ENCODE data around the gene ART5. TPM values are rescaled to one million over a fixed set of nuclear protein-coding genes. Genes with fewer than 3 reads are reported as not detected.
"Not testable (repeated sequence)": the region's sequence is repeated elsewhere in the genome, so short reads cannot be mapped to it uniquely, and the experiment has no call there.

The ART5 gene
- total RNA-seq, 1 donor from 2014 or later, result 0.54 TPM

- no peaks in the 10 kb centered on the region for H3K27me3 ChIP-seq (ENCODE audit: control insufficient read depth, insufficient read depth, low read length)
- H3K4me3 ChIP-seq (ENCODE audit: low read depth, low read length), result no peak overlapping the region
- no peaks in the 10 kb centered on the region for H3K36me3 ChIP-seq (ENCODE audit: control insufficient read depth, insufficient read depth, low read length)
- TF ChIP-seq CTCF (IDR thresholded peaks at IDR 0.05; ENCODE audit: insufficient read depth, low read length, poor library complexity, severe bottlenecking), result no peak
- DNase-seq (ENCODE audit: low read depth), result no peak
These were observed 36.5 kb downstream of the ART5 start for GRCh38 chr11:3605283-3605662.

DNA sequence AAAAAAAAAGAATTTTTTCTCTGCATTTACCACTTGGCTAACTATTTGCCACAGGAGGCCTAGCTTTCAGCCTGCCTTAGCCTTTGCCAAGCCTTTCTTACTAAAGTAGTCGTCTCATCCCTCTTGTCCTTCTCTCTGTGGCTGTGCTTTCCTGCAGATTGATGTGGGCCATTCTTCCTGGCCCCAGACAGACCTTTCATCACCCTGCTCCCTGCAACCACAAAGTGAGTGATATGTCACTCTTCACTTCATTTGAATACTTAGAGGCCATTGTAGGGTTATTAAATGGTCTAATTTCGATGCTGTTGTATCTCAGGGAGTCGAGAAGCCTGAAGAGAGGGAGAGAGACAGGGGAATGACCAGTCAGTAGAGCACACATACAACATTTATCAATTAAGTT, 37.6 kb downstream of the ART5 start:
- Histone ChIP-seq H3K36me3 (ENCODE audit: control insufficient read depth, insufficient read depth, low read length) (no peaks in the 10 kb centered on the region), H3K4me3 (ENCODE audit: low read depth, low read length) (no peak overlapping the region), H3K27me3 (ENCODE audit: control insufficient read depth, insufficient read depth, low read length) (no peaks in the 10 kb centered on the region)
- no peak for TF ChIP-seq CTCF (IDR thresholded peaks at IDR 0.05; ENCODE audit: insufficient read depth, low read length, poor library complexity, severe bottlenecking)
- DNase-seq (ENCODE audit: low read depth), result no peak

DNA sequence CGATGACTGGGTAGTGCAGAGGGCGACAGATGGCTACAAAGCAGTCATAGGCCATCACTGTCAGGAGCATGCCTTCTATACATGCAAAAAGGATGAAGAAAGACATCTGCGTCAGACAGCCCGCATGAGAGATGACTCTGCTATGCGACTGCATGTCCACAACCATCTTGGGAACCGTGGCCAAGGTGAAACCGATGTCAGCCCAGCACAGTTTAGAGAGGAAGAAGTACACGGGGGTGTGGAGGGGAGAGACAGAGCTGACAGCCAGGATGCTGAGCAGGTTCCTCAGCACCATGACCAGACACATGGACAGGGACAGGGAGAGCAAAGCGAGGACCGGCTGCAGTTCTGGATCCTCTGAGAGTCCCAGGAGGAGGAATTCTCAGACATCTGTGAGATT, 41.6 kb downstream of the ART5 start:
- not testable (repeated sequence) for DNase-seq (ENCODE audit: low read depth); H3K36me3 ChIP-seq (ENCODE audit: control insufficient read depth, insufficient read depth, low read length); H3K27me3 ChIP-seq (ENCODE audit: control insufficient read depth, insufficient read depth, low read length); H3K4me3 ChIP-seq (ENCODE audit: low read depth, low read length)

DNA sequence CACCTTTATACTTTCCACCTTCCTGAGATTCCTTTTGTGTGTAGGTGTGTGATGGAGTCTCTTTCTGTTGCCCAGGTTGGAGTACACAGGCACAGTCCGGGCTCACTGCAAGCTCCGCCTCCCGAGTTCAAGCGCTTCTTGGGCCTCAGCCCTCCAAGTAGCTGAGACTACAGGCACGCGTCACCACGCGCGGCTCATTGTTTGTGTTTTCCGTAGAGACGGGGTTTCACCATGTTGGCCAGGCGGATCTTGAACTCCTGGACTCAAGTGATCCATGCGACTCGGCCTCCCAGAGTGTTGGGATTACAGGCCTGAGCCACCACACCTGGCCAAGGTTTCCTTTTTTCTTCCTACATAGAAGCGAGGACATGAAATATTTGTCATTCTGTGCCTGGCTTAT, 44.0 kb downstream of the ART5 start:
- not testable (repeated sequence) for DNase-seq (ENCODE audit: low read depth); H3K27me3 ChIP-seq (ENCODE audit: control insufficient read depth, insufficient read depth, low read length); H3K4me3 ChIP-seq (ENCODE audit: low read depth, low read length); H3K36me3 ChIP-seq (ENCODE audit: control insufficient read depth, insufficient read depth, low read length)

DNA sequence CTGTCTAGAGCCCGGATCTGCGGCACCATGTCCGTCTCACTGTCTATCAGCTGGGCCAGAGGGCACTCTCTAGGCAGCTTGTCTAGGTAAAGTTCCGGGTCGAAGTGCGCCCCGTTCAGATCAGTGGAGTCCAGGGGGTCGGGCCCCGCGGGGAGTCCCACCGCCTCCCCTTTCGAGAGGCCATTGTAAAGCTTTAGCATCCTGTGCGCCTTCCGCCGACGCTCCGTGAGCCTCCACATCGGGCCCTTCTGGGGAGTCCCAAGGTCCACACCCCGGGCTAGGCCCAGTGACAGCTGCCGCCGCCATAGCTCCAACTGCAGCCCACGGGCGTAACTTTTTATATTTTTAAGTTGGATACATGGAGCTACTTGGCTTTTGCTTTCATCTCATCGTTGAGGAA, 50.5 kb downstream of the ART5 start:
- not testable (repeated sequence) for H3K36me3 ChIP-seq (ENCODE audit: control insufficient read depth, insufficient read depth, low read length); H3K4me3 ChIP-seq (ENCODE audit: low read depth, low read length); H3K27me3 ChIP-seq (ENCODE audit: control insufficient read depth, insufficient read depth, low read length); DNase-seq (ENCODE audit: low read depth)

DNA sequence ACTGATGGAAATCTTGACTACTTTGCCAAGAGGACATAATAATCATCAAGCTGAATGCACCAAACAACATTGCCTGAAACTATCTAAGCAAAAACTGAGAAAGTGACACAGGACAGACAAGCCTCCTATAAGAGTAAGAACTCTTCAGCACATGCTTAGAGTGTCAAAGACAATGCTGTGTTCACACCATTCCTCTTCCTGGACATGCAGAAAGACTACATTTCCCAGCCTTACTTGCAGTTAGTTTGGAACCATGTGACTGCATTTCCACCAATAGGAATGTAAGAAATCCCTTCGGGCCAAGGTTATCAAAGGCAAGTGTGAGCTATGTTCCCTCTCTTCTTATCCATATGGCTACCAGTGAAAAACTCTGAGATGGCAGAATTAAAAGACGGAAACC, 51.6 kb downstream of the ART5 start:
- H3K27me3 ChIP-seq (ENCODE audit: control insufficient read depth, insufficient read depth, low read length); DNase-seq (ENCODE audit: low read depth); H3K36me3 ChIP-seq (ENCODE audit: control insufficient read depth, insufficient read depth, low read length); H3K4me3 ChIP-seq (ENCODE audit: low read depth, low read length): not testable (repeated sequence)

DNA sequence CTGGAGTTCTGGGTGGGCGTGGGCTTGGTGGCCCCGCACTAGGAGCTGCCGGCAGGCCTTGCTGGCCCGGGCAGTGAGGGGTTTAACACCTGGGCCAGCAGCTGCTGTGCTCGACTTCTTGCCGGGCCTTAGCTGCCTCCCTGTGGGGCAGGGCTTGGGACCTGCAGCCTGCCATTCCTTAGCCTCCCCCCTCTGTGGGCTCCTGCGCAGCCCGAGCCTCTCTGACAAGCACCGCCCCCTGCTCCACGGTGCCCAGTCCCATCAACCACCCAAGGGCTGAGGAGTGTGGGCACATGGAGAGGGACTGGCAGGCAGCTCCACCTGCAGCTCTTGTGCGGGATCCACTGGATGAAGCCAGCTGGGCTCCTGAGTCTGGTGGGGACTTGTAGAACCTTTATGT, 53.0 kb downstream of the ART5 start:
- H3K4me3 ChIP-seq (ENCODE audit: low read depth, low read length); H3K27me3 ChIP-seq (ENCODE audit: control insufficient read depth, insufficient read depth, low read length); H3K36me3 ChIP-seq (ENCODE audit: control insufficient read depth, insufficient read depth, low read length); DNase-seq (ENCODE audit: low read depth): not testable (repeated sequence)

Other genes starting within 250 kb of the ART5 start
- not detected in 2 replicates for gene ART1, start 3.1 kb upstream of the ART5 start, total RNA-seq
- gene CHRNA10, start 29.4 kb upstream of the ART5 start, total RNA-seq, result 0.54 and 2.3 TPM in 2 replicates
- 73.4 and 94.0 TPM in 2 replicates for gene NUP98, start 155.6 kb upstream of the ART5 start, total RNA-seq
- gene PGAP2, start 166.6 kb upstream of the ART5 start, total RNA-seq, result 20.3 and 20.6 TPM in 2 replicates
- gene RHOG, start 199.0 kb upstream of the ART5 start, total RNA-seq, result 30.3 and 46.8 TPM in 2 replicates
- gene STIM1, start 213.7 kb upstream of the ART5 start, total RNA-seq, result 25.4 and 35.3 TPM in 2 replicates